ENCODE results near the gene FGGY. TPM values are rescaled to one million over a fixed set of nuclear protein-coding genes. Genes with fewer than 3 reads are reported as not detected.

FGGY gene
- total RNA-seq, 1 experiment from 2014 or later = 14.6 TPM

GRCh38 chr1:59539961-59540681 lies 243.2 kb downstream of the FGGY start:
- no CpG with 5 or more reads among the region's 5 CpGs for WGBS (ENCODE audit: extremely low coverage, insufficient read length, low lambda C conversion rate)

More at GRCh38 chr1:59539961-59540681, 243.2 kb downstream of the FGGY start:
- no peak overlapping the region for H4K8ac ChIP-seq (replicated peaks; ENCODE audit: insufficient read length, low read depth, low read length)
- H2BK15ac ChIP-seq (ENCODE audit: low read depth, low read length) = no peak overlapping the region
- H3K27me3 ChIP-seq (ENCODE audit: insufficient read depth, low read length) = no peaks in the 10 kb centered on the region
- Mint-ChIP-seq H3K27ac (no peak overlapping the region), H3K4me1 (peaks cover 7 to 8% of the 10 kb centered on the region in 2 experiments; a peak in 2 of 4 replicates), H3K36me3 (ENCODE audit: insufficient read depth in 1 of 3, low read depth in 3 of 3) (no peaks in the 10 kb centered on the region), H3K9me3 (peaks cover 0 to 3% of the 10 kb centered on the region in 2 experiments; a peak in 2 of 5 replicates), H3K27me3 (ENCODE audit: low read depth) (no peaks in the 10 kb centered on the region), H3K4me3 (no peak overlapping the region)
- H3K23ac ChIP-seq (ENCODE audit: insufficient read length, low read depth, low read length) = no peak overlapping the region
- H2BK20ac ChIP-seq (ENCODE audit: low read depth, low read length, poor library complexity, severe bottlenecking) = no peak overlapping the region
- H4K91ac ChIP-seq (ENCODE audit: insufficient read length, low read depth, low read length) = no peak overlapping the region
- H3K27ac ChIP-seq (ENCODE audit: insufficient read length, low read depth, low read length) = no peak overlapping the region
- no peak overlapping the region for H2BK12ac ChIP-seq (ENCODE audit: insufficient read length, low read depth, low read length)
- H3K79me2 ChIP-seq (ENCODE audit: insufficient read depth, low read length) = no peaks in the 10 kb centered on the region
- H3K4ac ChIP-seq (ENCODE audit: low read depth, low read length) = no peak overlapping the region
- no peak for TF ChIP-seq CTCF (conservative IDR thresholded peaks at IDR 0.05)
- no peak overlapping the region for H3K18ac ChIP-seq (ENCODE audit: insufficient read length, low read depth, low read length)
- no peak overlapping the region for H2BK120ac ChIP-seq (ENCODE audit: low read depth, low read length, poor library complexity, severe bottlenecking)
- H3T11ph ChIP-seq (ENCODE audit: low read length) = no peak overlapping the region
- no peak overlapping the region for H3K9ac ChIP-seq (ENCODE audit: extremely low read depth, insufficient read length, low read length)
- no peaks in the 10 kb centered on the region for H3K79me1 ChIP-seq (ENCODE audit: insufficient read depth, low read depth, low read length, poor library complexity, severe bottlenecking)
- no peak overlapping the region for H3K56ac ChIP-seq (ENCODE audit: insufficient read length, low read depth, low read length)
- no peaks in the 10 kb centered on the region for H3K4me1 ChIP-seq (ENCODE audit: insufficient read depth, low read length)
- H3K4me2 ChIP-seq (ENCODE audit: insufficient read depth, insufficient read length, low read length) = no peak overlapping the region
- H4K20me1 ChIP-seq (ENCODE audit: control insufficient read depth, insufficient read depth, insufficient read length) = no peaks in the 10 kb centered on the region
- DNase-seq = no peak
- H3K23me2 ChIP-seq (ENCODE audit: insufficient read length, low read depth, low read length, poor library complexity, severe bottlenecking) = no peaks in the 10 kb centered on the region
- no peaks in the 10 kb centered on the region for H3K9me3 ChIP-seq (ENCODE audit: control insufficient read depth, low read depth, low read length)
- H2BK5ac ChIP-seq (ENCODE audit: insufficient read length, low read length) = no peak overlapping the region
- H2AFZ ChIP-seq (ENCODE audit: low read length) = no peak overlapping the region
- H3K14ac ChIP-seq (ENCODE audit: insufficient read depth, low read length) = no peak overlapping the region
- H2AK5ac ChIP-seq (ENCODE audit: insufficient read length, low read length) = no peak overlapping the region
- no peak overlapping the region for H4K5ac ChIP-seq (ENCODE audit: insufficient read length, low read depth, low read length)
